ENCODE results near the gene FOXP1. TPM values are rescaled to one million over a fixed set of nuclear protein-coding genes. Genes with fewer than 3 reads are reported as not detected.

FOXP1 gene
- total and polyA plus RNA-seq, 2 of the 13 experiments (the other 11 are each of a cell fraction or from before 2014, with no cell fraction given) = 40.4 to 59.0 TPM

DNA sequence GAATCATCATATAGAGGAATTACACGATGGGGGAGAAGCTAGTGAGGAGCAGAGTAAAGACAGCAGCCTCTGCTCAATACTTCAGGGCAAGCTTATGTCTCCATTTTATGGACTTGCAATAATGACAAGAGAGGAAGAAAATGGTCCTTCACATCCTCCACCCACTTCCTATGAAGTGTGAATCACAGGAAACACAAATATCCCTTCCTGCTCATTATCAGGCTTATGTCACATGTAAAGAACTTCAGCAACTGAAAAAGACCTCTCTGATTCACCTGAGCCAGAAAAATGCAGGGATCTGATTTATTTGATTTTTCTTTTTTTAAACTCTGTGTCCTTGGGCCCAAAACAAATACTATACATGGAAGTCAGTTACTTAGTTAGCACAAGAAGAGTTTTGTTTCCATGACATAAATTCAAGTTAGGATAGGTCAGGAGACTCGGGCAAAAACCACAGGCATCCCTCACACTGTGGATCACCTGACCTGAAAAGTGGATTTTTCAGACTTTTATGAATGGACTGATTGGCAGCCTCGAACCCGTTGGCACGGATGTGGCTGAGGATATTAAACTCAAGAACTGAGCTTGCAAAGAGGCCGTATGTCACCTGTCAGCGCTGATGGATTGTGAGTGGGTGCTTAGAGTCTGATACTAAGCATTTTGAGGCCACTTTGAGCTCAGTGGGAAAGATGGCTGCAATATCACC lies 650.3 kb downstream of the FOXP1 start:
- Histone ChIP-seq H3K9ac (ENCODE audit: insufficient read depth, low read depth, low read length) (no peak overlapping the region), H4K20me1 (ENCODE audit: insufficient read depth, low read length) (no peaks in the 10 kb centered on the region), H3K4me2 (ENCODE audit: low read depth, low read length) (no peak overlapping the region), H3K27me3 (ENCODE audit: control insufficient read depth in 1 of 2, insufficient read depth in 2 of 2, low read length in 2 of 2) (peaks cover 0 to 16% of the 10 kb centered on the region in 2 experiments; a peak in 4 of 5 replicates), H3K36me3 (replicated peaks in 1 of 2; ENCODE audit: control insufficient read depth in 1 of 2, insufficient read depth in 2 of 2, low read length in 2 of 2) (no peaks in the 10 kb centered on the region), H3K79me2 (ENCODE audit: insufficient read depth, low read length) (no peaks in the 10 kb centered on the region), H3K9me3 (ENCODE audit: low read length) (no peaks in the 10 kb centered on the region), H2AFZ (ENCODE audit: low read length) (no peak overlapping the region), H3K4me3 (replicated peaks in 1 of 3; ENCODE audit: insufficient read depth in 1 of 3, low read depth in 2 of 3, low read length in 3 of 3) (no peak overlapping the region), H3K27ac (ENCODE audit: extremely low read length, insufficient read depth, low read length) (no peak overlapping the region), H3K4me1 (ENCODE audit: insufficient read depth, low read length) (no peaks in the 10 kb centered on the region)
- FAIRE-seq (no peak), DNase-seq (ENCODE audit: low spot score) (peak; percentile 9), ATAC-seq (no peak)
- WGBS (ENCODE audit: low lambda C conversion rate) = 3% methylated on average over 7 of the region's 7 CpGs
- CTCF ChIA-PET (ENCODE audit: low intra/inter-chr PET ratio, low total read pairs) = no interaction called here
- in situ Hi-C loops (cut with HindIII; ENCODE audit: extremely low pct_ligation_motif_present, low pct_unique_long_range_greater_than_20kb) = no loop called here
- intact Hi-C loops (cut with micrococcal nuclease; ENCODE audit: unreplicated experiment) = no loop called here
- BruUV-seq (replicated peaks) = no TSS peak
- POLR2A ChIA-PET = interaction anchor here (0.5 kb wide), 1 partner anchor 25 kb away, joined by 4 read pairs; no protein-coding TSS in a partner anchor
- no peak for TF ChIP-seq U2AF1 (optimal IDR thresholded peaks at IDR 0.05; ENCODE audit: low read depth, low read length)
- TF ChIP-seq HOXA5 (CRISPR knock-in tag; IDR thresholded peaks at IDR 0.05) = no peak
- no peak for TF ChIP-seq ZNF549 (CRISPR knock-in tag; IDR thresholded peaks at IDR 0.05)
- no peak for TF ChIP-seq PRDM15 (CRISPR knock-in tag; IDR thresholded peaks at IDR 0.05)
- TF ChIP-seq KLF15 (CRISPR knock-in tag; IDR thresholded peaks at IDR 0.05; ENCODE audit: borderline replicate concordance) = no peak
- TF ChIP-seq, protein P1, sequence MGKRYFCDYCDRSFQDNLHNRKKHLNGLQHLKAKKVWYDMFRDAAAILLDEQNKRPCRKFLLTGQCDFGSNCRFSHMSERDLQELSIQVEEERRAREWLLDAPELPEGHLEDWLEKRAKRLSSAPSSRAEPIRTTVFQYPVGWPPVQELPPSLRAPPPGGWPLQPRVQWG (CRISPR knock-in tag; IDR thresholded peaks at IDR 0.05; ENCODE audit: borderline replicate concordance, low read depth) = no peak
- TF ChIP-seq GZF1 (CRISPR knock-in tag; IDR thresholded peaks at IDR 0.05) = no peak
- TF ChIP-seq, protein P2, sequence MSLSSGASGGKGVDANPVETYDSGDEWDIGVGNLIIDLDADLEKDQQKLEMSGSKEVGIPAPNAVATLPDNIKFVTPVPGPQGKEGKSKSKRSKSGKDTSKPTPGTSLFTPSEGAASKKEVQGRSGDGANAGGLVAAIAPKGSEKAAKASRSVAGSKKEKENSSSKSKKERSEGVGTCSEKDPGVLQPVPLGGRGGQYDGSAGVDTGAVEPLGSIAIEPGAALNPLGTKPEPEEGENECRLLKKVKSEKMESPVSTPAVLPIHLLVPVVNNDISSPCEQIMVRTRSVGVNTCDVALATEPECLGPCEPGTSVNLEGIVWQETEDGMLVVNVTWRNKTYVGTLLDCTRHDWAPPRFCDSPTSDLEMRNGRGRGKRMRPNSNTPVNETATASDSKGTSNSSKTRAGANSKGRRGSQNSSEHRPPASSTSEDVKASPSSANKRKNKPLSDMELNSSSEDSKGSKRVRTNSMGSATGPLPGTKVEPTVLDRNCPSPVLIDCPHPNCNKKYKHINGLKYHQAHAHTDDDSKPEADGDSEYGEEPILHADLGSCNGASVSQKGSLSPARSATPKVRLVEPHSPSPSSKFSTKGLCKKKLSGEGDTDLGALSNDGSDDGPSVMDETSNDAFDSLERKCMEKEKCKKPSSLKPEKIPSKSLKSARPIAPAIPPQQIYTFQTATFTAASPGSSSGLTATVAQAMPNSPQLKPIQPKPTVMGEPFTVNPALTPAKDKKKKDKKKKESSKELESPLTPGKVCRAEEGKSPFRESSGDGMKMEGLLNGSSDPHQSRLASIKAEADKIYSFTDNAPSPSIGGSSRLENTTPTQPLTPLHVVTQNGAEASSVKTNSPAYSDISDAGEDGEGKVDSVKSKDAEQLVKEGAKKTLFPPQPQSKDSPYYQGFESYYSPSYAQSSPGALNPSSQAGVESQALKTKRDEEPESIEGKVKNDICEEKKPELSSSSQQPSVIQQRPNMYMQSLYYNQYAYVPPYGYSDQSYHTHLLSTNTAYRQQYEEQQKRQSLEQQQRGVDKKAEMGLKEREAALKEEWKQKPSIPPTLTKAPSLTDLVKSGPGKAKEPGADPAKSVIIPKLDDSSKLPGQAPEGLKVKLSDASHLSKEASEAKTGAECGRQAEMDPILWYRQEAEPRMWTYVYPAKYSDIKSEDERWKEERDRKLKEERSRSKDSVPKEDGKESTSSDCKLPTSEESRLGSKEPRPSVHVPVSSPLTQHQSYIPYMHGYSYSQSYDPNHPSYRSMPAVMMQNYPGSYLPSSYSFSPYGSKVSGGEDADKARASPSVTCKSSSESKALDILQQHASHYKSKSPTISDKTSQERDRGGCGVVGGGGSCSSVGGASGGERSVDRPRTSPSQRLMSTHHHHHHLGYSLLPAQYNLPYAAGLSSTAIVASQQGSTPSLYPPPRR (CRISPR knock-in tag; IDR thresholded peaks at IDR 0.05; ENCODE audit: borderline replicate concordance) = no peak
- no peak for TF ChIP-seq ZNF883 (CRISPR knock-in tag; IDR thresholded peaks at IDR 0.05; ENCODE audit: not compliant biosample characterization)
- TF ChIP-seq ZNF605 (CRISPR knock-in tag; IDR thresholded peaks at IDR 0.05) = no peak
- TF ChIP-seq, protein P3, sequence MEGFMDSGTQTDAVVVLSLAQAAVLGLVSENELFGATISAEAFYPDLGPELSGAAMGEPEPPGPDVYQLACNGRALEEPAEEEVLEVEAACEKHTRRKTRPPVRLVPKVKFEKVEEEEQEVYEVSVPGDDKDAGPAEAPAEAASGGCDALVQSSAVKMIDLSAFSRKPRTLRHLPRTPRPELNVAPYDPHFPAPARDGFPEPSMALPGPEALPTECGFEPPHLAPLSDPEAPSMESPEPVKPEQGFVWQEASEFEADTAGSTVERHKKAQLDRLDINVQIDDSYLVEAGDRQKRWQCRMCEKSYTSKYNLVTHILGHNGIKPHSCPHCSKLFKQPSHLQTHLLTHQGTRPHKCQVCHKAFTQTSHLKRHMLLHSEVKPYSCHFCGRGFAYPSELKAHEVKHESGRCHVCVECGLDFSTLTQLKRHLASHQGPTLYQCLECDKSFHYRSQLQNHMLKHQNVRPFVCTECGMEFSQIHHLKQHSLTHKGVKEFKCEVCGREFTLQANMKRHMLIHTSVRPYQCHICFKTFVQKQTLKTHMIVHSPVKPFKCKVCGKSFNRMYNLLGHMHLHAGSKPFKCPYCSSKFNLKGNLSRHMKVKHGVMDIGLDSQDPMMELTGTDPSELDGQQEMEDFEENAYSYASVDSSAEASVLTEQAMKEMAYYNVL (CRISPR knock-in tag; IDR thresholded peaks at IDR 0.05; ENCODE audit: borderline replicate concordance) = no peak
- no peak for TF ChIP-seq MXD1 (CRISPR knock-in tag; IDR thresholded peaks at IDR 0.05)
